ENCODE data around the gene BLNK. TPM values are rescaled to one million over a fixed set of nuclear protein-coding genes. Genes with fewer than 3 reads are reported as not detected.
"Not testable (repeated sequence)": the region's sequence is repeated elsewhere in the genome, so short reads cannot be mapped to it uniquely, and the experiment has no call there.

Gene BLNK
- total RNA-seq, 1 donor from 2014 or later, result 0.38 TPM

DNA sequence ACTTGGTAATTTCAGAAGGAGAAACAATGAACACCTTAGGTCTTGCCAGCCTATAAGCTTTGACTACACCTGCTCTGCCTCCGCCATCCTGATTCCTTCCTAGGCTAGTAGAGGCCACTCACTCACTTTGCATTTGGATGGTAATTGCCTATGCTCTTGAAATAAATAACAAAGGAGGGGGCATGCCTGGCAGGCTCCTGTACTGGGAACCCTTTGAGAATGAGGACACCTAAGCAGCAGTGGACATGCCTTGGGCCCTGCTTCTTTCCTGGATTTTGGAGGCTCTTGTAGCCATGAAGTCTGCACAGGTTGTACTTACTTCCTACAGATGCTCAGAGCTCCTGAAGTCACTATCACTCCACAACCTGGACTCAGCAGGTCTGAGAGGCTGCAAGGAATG, 65.8 kb downstream of the BLNK start:
- no peak for DNase-seq (ENCODE audit: low read depth)
- no peak overlapping the region for H3K4me3 ChIP-seq (ENCODE audit: low read depth, low read length)
- TF ChIP-seq, protein P1, sequence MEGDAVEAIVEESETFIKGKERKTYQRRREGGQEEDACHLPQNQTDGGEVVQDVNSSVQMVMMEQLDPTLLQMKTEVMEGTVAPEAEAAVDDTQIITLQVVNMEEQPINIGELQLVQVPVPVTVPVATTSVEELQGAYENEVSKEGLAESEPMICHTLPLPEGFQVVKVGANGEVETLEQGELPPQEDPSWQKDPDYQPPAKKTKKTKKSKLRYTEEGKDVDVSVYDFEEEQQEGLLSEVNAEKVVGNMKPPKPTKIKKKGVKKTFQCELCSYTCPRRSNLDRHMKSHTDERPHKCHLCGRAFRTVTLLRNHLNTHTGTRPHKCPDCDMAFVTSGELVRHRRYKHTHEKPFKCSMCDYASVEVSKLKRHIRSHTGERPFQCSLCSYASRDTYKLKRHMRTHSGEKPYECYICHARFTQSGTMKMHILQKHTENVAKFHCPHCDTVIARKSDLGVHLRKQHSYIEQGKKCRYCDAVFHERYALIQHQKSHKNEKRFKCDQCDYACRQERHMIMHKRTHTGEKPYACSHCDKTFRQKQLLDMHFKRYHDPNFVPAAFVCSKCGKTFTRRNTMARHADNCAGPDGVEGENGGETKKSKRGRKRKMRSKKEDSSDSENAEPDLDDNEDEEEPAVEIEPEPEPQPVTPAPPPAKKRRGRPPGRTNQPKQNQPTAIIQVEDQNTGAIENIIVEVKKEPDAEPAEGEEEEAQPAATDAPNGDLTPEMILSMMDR (IDR thresholded peaks at IDR 0.05; ENCODE audit: insufficient read depth, low read length, poor library complexity, severe bottlenecking), result no peak
- no peaks in the 10 kb centered on the region for H3K36me3 ChIP-seq (ENCODE audit: control insufficient read depth, insufficient read depth, low read length)
- no peaks in the 10 kb centered on the region for H3K27me3 ChIP-seq (ENCODE audit: control insufficient read depth, insufficient read depth, low read length)

DNA sequence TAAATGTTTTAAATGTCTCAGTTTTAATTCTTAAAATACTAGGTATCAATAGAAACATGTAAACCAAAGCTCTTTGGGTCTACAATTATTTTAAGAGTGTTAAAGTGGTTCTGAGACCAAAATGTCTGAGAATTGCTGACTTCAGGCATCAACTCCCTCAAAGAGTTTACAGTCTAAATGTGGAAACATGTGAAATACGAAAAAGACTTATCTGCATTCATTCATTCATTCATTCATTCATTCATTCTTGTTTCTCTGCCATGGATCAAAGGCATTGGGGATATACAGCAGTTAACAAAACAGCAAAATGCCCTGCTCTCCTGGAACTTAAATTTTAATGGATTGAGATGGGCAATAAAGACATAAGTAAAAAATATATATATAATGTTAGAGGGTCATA, 69.8 kb downstream of the BLNK start:
- DNase-seq (ENCODE audit: low read depth), result no peak
- Histone ChIP-seq H3K27me3 (ENCODE audit: control insufficient read depth, insufficient read depth, low read length) (no peaks in the 10 kb centered on the region), H3K4me3 (ENCODE audit: low read depth, low read length) (no peak overlapping the region), H3K36me3 (ENCODE audit: control insufficient read depth, insufficient read depth, low read length) (no peaks in the 10 kb centered on the region)
- TF ChIP-seq, protein P1 (IDR thresholded peaks at IDR 0.05; ENCODE audit: insufficient read depth, low read length, poor library complexity, severe bottlenecking), result no peak

DNA sequence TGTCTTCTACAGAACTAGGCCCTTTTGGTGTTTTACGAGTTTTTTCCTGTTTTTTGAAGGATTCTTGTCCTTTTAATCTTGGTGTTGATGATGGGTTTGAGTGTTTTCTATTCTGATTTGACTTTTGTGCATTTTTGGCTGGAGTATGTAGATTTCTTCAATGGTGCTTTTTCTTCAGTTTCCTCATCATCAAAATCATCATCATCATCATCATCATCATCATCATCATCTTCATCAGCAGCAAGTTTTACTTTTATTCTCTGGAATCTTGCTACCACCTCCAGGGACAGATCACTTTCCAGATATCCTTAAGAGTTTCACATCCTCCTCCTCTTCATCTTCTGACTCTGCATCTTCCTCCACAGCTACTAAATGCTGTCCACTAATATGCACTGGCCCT, 81.9 kb downstream of the BLNK start:
- H3K4me3 ChIP-seq (ENCODE audit: low read depth, low read length); H3K27me3 ChIP-seq (ENCODE audit: control insufficient read depth, insufficient read depth, low read length); H3K36me3 ChIP-seq (ENCODE audit: control insufficient read depth, insufficient read depth, low read length); DNase-seq (ENCODE audit: low read depth): not testable (repeated sequence)

DNA sequence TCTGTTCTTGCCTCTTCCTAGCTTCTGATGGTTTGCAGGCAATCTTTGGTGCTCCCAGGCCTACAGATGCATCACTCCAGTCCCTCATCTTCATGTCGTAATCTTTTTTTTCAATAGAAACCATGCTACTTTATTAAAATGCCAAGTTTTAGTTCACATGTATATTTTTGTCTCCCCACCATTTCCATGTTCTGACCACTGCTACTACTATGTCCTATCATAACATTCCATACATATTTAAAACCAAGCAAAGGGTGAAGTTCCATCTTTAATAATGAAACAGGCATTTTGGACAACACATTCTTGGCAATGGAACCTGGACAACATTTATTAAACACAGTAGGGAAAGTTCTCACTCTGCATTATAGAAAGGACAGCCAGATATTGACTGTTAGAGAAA, 82.5 kb downstream of the BLNK start:
- H3K4me3 ChIP-seq (ENCODE audit: low read depth, low read length), result no peak overlapping the region
- TF ChIP-seq, protein P1 (IDR thresholded peaks at IDR 0.05; ENCODE audit: insufficient read depth, low read length, poor library complexity, severe bottlenecking), result no peak
- no peak for DNase-seq (ENCODE audit: low read depth)
- H3K36me3 ChIP-seq (ENCODE audit: control insufficient read depth, insufficient read depth, low read length), result no peaks in the 10 kb centered on the region
- H3K27me3 ChIP-seq (ENCODE audit: control insufficient read depth, insufficient read depth, low read length), result no peaks in the 10 kb centered on the region

DNA sequence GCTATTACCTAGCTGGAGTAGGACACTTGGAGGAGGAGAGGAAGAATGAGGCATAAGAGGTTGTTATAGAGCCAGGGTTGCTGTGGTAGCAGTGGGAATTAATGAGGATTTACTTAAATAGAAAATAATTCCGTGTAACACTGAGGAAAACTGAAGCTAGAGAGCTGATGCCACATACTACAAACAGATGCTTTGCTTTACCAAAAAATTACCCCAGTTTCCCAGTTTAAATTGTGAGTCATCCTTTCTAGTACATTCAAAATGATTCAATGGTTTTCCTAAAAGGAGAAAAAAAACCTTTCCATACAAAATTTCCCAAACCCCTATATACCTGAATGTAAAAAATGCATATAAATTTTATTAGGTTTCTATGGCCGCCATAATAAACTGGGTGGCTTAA, 82.9 kb downstream of the BLNK start:
- DNase-seq (ENCODE audit: low read depth), result no peak
- TF ChIP-seq, protein P1 (IDR thresholded peaks at IDR 0.05; ENCODE audit: insufficient read depth, low read length, poor library complexity, severe bottlenecking), result no peak

DNA sequence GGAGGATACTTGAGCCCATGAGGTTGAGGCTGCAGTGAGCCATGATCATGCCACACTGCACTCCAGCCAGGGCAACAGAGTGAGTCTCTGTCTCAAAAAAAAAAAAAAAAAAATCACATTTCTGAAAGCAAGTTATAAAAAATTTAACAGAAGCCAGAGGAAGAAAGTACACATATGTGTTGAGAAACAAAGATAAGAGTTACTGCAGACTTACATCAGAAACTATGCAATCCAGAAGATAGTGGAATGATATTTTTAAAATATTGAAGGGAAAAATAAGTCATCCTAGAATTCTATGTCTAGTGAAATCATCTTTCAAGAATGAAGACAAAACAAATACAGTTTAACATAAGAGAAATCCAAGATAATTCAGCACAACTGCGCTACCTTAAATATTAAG, 94.4 kb downstream of the BLNK start:
- no peaks in the 10 kb centered on the region for H3K36me3 ChIP-seq (ENCODE audit: control insufficient read depth, insufficient read depth, low read length)
- no peak for DNase-seq (ENCODE audit: low read depth)
- H3K27me3 ChIP-seq (ENCODE audit: control insufficient read depth, insufficient read depth, low read length), result no peaks in the 10 kb centered on the region
- H3K4me3 ChIP-seq (ENCODE audit: low read depth, low read length), result no peak overlapping the region
- TF ChIP-seq, protein P1 (IDR thresholded peaks at IDR 0.05; ENCODE audit: insufficient read depth, low read length, poor library complexity, severe bottlenecking), result no peak

More for the DNA sequence above, 82.9 kb downstream of the BLNK start:
- Histone ChIP-seq H3K27me3 (ENCODE audit: control insufficient read depth, insufficient read depth, low read length) (no peaks in the 10 kb centered on the region), H3K4me3 (ENCODE audit: low read depth, low read length) (no peak overlapping the region), H3K36me3 (ENCODE audit: control insufficient read depth, insufficient read depth, low read length) (no peaks in the 10 kb centered on the region)

Data from kidney epithelial cell (primary cell).